Measurements from ENCODE around the gene ADAMTS7. TPM values are rescaled to one million over a fixed set of nuclear protein-coding genes. Genes with fewer than 3 reads are reported as not detected.
A peak's percentile ranks its signal among the peaks of the same experiment; 100 is the strongest.
"Not testable (repeated sequence)": the region's sequence is repeated elsewhere in the genome, so short reads cannot be mapped to it uniquely, and the experiment has no call there.

Gene ADAMTS7
- total RNA-seq, 2 experiments from 2014 or later = not detected

- not testable (repeated sequence) for H3K36me3 Mint-ChIP-seq (ENCODE audit: low read depth); H3K27me3 Mint-ChIP-seq (ENCODE audit: low read depth); H3K9me3 Mint-ChIP-seq (ENCODE audit: insufficient read depth); H3K4me3 Mint-ChIP-seq
- CTCF ChIA-PET = interaction anchor here (1.5 to 2.3 kb wide), 2 partner anchors 10 to 23 kb away, joined by 5 to 6 read pairs; no protein-coding TSS in a partner anchor
- peak; percentile 87 for DNase-seq
- peaks cover 35% of the 10 kb centered on the region for H3K4me1 Mint-ChIP-seq (ENCODE audit: low read depth)
- POLR2A ChIA-PET = interaction anchor here (0.8 to 1.4 kb wide), 3 partner anchors 9 to 221 kb away, joined by 3 to 4 read pairs (median 3); no protein-coding TSS in a partner anchor
- peak overlapping the region; percentile 92 for H3K27ac Mint-ChIP-seq
- ATAC-seq = peak; percentile 89
These were observed 49.8 kb downstream of the ADAMTS7 start for GRCh38 chr15:78761475-78761874.

DNA sequence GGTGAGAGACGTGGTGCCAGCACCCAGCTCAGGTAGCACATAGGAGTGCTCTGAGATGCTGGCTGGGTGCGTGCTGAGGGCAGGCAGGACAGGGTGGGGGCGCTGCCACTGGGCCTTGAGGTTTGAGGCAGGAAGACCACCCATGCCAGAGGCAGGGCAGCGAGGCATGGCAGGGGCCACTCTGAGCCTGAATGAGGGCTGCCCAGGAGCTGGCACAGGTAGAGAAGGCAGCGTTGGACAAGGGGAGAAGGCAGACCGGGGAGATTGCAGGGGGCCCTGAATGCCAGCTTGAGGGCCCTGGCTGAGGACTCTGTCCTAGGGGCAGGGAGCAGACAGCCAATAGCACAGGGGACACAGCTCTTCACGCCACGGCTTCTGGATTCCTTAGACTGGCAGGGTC, 50.2 kb downstream of the ADAMTS7 start:
- H3K36me3 Mint-ChIP-seq (ENCODE audit: low read depth) = no peaks in the 10 kb centered on the region
- H3K27me3 Mint-ChIP-seq (ENCODE audit: low read depth) = no peaks in the 10 kb centered on the region
- peak overlapping the region; percentile 92 for H3K27ac Mint-ChIP-seq
- no peaks in the 10 kb centered on the region for H3K9me3 Mint-ChIP-seq (ENCODE audit: insufficient read depth)
- peaks cover 35% of the 10 kb centered on the region for H3K4me1 Mint-ChIP-seq (ENCODE audit: low read depth)
- no peak overlapping the region for H3K4me3 Mint-ChIP-seq
- ChIA-PET CTCF (interaction anchor here (1.5 to 2.3 kb wide), 2 partner anchors 9 to 23 kb away, joined by 5 to 6 read pairs; no protein-coding TSS in a partner anchor), POLR2A (interaction anchor here (0.8 to 1.4 kb wide), 3 partner anchors 9 to 220 kb away, joined by 3 to 4 read pairs (median 3); no protein-coding TSS in a partner anchor)
- peak; percentile 5 for ATAC-seq
- DNase-seq = no peak

- H3K4me3 Mint-ChIP-seq; DNase-seq; H3K27me3 Mint-ChIP-seq (ENCODE audit: low read depth); H3K9me3 Mint-ChIP-seq (ENCODE audit: insufficient read depth); POLR2A ChIA-PET; ATAC-seq; H3K36me3 Mint-ChIP-seq (ENCODE audit: low read depth): not testable (repeated sequence)
- Mint-ChIP-seq H3K27ac (peak overlapping the region; percentile 92), H3K4me1 (ENCODE audit: low read depth) (peaks cover 35% of the 10 kb centered on the region)
- CTCF ChIA-PET = interaction anchor here (2.3 kb wide), 1 partner anchor 9 kb away, joined by 6 read pairs; no protein-coding TSS in a partner anchor
These were observed 51.0 kb downstream of the ADAMTS7 start for GRCh38 chr15:78760091-78760882.

- H3K36me3 Mint-ChIP-seq (ENCODE audit: low read depth); ATAC-seq; H3K9me3 Mint-ChIP-seq (ENCODE audit: insufficient read depth); DNase-seq; POLR2A ChIA-PET; H3K4me3 Mint-ChIP-seq; H3K27me3 Mint-ChIP-seq (ENCODE audit: low read depth); H3K27ac Mint-ChIP-seq: not testable (repeated sequence)
- CTCF ChIA-PET = interaction anchor here (2.3 kb wide), 1 partner anchor 8 kb away, joined by 6 read pairs; no protein-coding TSS in a partner anchor
- H3K4me1 Mint-ChIP-seq (ENCODE audit: low read depth) = peaks cover 35% of the 10 kb centered on the region
These were observed 51.8 kb downstream of the ADAMTS7 start for GRCh38 chr15:78759361-78759998.

DNA sequence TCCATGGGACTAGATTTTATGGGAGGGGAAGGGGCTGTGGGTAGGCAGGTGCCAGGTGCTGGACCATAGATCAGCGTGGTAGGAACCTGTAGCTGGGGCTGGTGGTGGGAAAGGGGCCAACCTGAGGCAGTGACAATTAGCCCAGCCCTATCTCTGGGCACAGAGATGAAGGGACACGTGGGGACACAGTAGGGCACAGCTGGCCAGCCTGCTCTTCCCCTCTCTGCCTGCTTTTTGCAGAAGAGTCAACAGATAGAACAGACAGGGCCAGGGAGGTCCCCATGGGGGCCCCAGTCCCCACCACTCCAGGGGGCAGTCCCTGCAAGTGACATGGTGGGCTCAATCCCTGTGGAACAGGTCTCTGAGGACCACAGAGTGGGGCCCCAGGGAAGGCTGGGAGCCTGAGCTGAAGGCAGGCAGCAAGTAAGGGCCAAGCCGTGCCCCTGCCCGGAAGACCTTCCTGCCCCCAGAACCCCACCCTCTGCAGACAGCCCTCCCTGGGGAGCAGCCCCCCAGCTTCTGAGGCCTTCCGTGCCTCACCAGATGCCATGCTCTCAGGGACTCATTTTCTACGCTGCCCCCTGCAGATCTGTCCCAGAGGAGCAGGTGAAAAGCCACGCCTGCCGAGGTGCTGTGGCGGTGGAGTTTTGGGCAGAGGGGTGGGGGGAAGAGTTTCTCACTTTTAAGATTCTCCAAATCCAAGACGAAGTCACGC, 52.6 kb downstream of the ADAMTS7 start:
- DNase-seq; ATAC-seq; POLR2A ChIA-PET; H3K36me3 Mint-ChIP-seq (ENCODE audit: low read depth); H3K27ac Mint-ChIP-seq; H3K27me3 Mint-ChIP-seq (ENCODE audit: low read depth); H3K4me3 Mint-ChIP-seq; H3K9me3 Mint-ChIP-seq (ENCODE audit: insufficient read depth): not testable (repeated sequence)
- CTCF ChIA-PET = interaction anchor here (2.3 kb wide), 1 partner anchor 7 kb away, joined by 6 read pairs; no protein-coding TSS in a partner anchor
- peaks cover 35% of the 10 kb centered on the region for H3K4me1 Mint-ChIP-seq (ENCODE audit: low read depth)

DNA sequence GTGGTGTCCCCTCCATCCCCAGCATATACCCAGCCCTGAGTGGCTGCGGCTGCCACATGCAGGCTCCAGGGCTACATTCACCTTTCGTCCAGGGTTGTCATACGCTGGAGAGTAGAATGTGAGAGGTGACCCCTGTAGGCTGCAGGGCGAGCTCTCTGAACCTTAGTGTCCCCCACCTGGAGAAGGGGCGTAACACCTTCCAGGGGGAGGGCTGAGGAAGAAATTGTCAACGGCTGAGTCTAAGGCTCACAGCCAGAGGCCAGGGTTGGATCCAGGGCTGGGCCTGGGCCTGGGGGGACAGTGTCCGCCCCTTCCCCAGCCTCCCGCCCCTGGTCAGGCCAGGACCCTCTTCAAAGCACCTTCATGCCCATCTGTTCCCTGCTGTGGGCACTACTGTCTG, 53.2 kb downstream of the ADAMTS7 start:
- H3K4me3 Mint-ChIP-seq; H3K27ac Mint-ChIP-seq; H3K9me3 Mint-ChIP-seq (ENCODE audit: insufficient read depth); DNase-seq; H3K27me3 Mint-ChIP-seq (ENCODE audit: low read depth); POLR2A ChIA-PET; ATAC-seq; H3K36me3 Mint-ChIP-seq (ENCODE audit: low read depth): not testable (repeated sequence)
- peaks cover 32% of the 10 kb centered on the region for H3K4me1 Mint-ChIP-seq (ENCODE audit: low read depth)
- CTCF ChIA-PET = interaction anchor here (1.8 kb wide), 1 partner anchor 54 kb away, joined by 3 read pairs; no protein-coding TSS in a partner anchor

DNA sequence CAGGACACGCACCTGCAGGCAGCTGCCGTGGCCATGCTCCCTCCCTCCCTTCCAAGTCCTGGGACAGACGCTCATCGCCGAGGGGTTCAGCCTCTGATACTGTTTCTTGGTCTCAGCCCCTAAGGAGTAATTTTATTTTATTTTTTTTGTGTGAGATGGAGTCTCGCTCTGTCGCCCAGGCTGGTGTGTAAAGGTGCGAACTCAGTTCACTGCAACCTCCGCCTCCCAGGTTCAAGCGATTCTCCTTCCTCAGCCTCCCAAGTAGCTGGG, 53.7 kb downstream of the ADAMTS7 start:
- no peak for ATAC-seq
- POLR2A ChIA-PET = no interaction called here

GRCh38 chr15:78756781-78757635, 54.3 kb downstream of the ADAMTS7 start:
- POLR2A ChIA-PET; ATAC-seq; H3K27ac Mint-ChIP-seq; H3K9me3 Mint-ChIP-seq (ENCODE audit: insufficient read depth); H3K4me3 Mint-ChIP-seq; DNase-seq; H3K27me3 Mint-ChIP-seq (ENCODE audit: low read depth); H3K36me3 Mint-ChIP-seq (ENCODE audit: low read depth): not testable (repeated sequence)
- CTCF ChIA-PET = interaction anchor here (1.2 to 1.8 kb wide), 3 partner anchors 50 to 55 kb away, joined by 3 to 5 read pairs (median 3); no protein-coding TSS in a partner anchor
- peaks cover 29% of the 10 kb centered on the region for H3K4me1 Mint-ChIP-seq (ENCODE audit: low read depth)

More for the DNA sequence above, 53.7 kb downstream of the ADAMTS7 start:
- H3K36me3 Mint-ChIP-seq (ENCODE audit: low read depth) = no peaks in the 10 kb centered on the region
- peaks cover 32% of the 10 kb centered on the region for H3K4me1 Mint-ChIP-seq (ENCODE audit: low read depth)
- no peaks in the 10 kb centered on the region for H3K9me3 Mint-ChIP-seq (ENCODE audit: insufficient read depth)
- H3K27ac Mint-ChIP-seq = no peak overlapping the region
- H3K4me3 Mint-ChIP-seq = no peak overlapping the region
- CTCF ChIA-PET = interaction anchor here (1.4 to 1.8 kb wide), 2 partner anchors 50 to 55 kb away, joined by 3 read pairs; no protein-coding TSS in a partner anchor
- no peaks in the 10 kb centered on the region for H3K27me3 Mint-ChIP-seq (ENCODE audit: low read depth)
- DNase-seq = no peak

DNA sequence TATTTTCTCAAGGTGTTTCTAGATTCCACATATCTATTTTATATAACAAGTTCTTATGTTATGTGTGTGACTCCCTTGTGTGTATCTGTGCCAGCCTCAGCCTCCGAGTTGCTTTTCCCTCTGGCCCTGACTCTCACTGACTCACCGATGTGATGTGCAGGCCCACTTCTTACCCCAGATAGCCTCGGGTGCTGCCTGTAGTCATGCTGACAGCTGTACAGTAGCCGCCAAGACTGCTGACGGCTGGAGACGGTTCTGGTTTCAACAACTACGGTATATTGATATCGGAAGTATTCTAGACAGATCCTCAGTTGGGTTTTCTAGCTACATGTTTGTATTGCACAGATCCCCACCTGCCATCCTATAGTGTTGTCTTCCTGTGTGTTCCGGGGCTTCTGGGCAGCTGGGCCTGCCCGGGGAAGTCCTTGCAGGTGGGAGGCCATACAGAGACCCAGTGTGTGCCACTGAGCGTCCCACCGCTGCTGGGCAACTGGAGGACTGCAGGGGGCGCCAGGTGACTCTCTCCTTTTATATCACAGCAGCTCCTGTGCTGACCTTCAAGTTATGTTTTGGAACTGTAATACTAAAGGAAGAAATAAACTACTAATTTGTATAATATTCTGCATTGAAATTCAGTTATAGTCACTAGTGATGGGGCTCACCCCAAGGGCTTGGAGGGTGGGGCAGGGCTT, 55.2 kb downstream of the ADAMTS7 start:
- CTCF ChIA-PET = interaction anchor here (1.2 to 1.8 kb wide), 3 partner anchors 51 to 56 kb away, joined by 3 to 5 read pairs (median 3); no protein-coding TSS in a partner anchor
- DNase-seq = peak; percentile 67
- ATAC-seq; H3K36me3 Mint-ChIP-seq (ENCODE audit: low read depth); H3K27me3 Mint-ChIP-seq (ENCODE audit: low read depth); POLR2A ChIA-PET; H3K4me3 Mint-ChIP-seq; H3K9me3 Mint-ChIP-seq (ENCODE audit: insufficient read depth): not testable (repeated sequence)
- Mint-ChIP-seq H3K4me1 (ENCODE audit: low read depth) (peaks cover 19% of the 10 kb centered on the region), H3K27ac (peak overlapping the region; percentile 52)

- H3K27ac Mint-ChIP-seq; H3K27me3 Mint-ChIP-seq (ENCODE audit: low read depth); H3K36me3 Mint-ChIP-seq (ENCODE audit: low read depth); ATAC-seq; DNase-seq; H3K4me3 Mint-ChIP-seq; H3K9me3 Mint-ChIP-seq (ENCODE audit: insufficient read depth); CTCF ChIA-PET; POLR2A ChIA-PET: not testable (repeated sequence)
- H3K4me1 Mint-ChIP-seq (ENCODE audit: low read depth) = peaks cover 13% of the 10 kb centered on the region
These were observed 56.5 kb downstream of the ADAMTS7 start for GRCh38 chr15:78754637-78755280.

All from activated CD8-positive, alpha-beta T cell treated with anti-CD3 and anti-CD28 coated beads, Interleukin-2, amount 10 ng/mL, durations not matched to agents 7 days and 5 days (primary cell).